ENCODE measurements around the gene DIO2.

The DIO2 gene

DNA sequence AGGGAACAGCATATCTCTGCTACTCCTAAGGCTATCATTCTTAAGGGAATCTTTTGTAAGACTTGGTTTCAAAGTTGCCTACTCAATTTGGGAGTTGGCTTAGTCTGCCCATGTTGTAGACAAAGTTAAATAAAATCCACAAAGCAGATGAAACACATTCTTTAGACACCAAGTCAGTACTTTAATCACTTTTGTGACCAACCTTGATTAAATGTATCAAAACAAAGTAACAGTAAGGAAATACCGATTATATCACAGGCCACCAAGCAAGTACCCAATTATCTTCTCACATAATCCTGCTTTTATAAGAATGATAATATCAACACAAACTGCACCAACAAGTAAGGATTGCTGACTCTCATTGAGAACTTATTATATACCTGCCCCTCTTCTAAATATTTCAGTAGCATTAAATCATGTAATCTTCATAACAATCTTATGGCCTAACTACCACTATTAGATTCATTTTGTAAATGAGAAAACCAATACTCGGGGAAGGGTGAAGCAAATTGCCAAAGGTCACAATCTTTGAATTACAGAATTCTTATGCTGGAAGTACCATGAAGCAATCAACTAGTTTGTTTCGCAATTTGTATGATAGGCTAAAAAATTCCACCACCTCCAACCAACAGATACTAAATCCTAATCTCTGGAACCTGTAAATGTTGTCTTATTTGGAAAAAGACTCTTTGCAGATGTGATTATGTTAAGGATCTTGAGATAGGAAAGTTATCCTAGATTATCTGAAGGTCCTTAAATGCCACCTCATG is 12.6 kb upstream of the DIO2 start (continued):
- TF ChIP-seq, protein P1, sequence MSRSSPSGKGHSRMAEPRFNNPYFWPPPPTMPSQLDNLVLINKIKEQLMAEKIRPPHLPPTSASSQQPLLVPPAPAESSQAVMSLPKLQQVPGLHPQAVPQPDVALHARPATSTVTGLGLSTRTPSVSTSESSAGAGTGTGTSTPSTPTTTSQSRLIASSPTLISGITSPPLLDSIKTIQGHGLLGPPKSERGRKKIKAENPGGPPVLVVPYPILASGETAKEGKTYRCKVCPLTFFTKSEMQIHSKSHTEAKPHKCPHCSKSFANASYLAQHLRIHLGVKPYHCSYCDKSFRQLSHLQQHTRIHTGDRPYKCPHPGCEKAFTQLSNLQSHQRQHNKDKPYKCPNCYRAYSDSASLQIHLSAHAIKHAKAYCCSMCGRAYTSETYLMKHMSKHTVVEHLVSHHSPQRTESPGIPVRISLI (tag by site-specific recombination; IDR thresholded peaks at IDR 0.05), result no peak
- TF ChIP-seq ZNF350 (tag by site-specific recombination; IDR thresholded peaks at IDR 0.05), result no peak
- no peak for TF ChIP-seq ZNF433 (tag by site-specific recombination; IDR thresholded peaks at IDR 0.05; ENCODE audit: low read depth)
- TF ChIP-seq SCRT1 (tag by site-specific recombination; IDR thresholded peaks at IDR 0.05; ENCODE audit: borderline replicate concordance), result no peak
- TF ChIP-seq MEIS1 (CRISPR knock-in tag; IDR thresholded peaks at IDR 0.05; ENCODE audit: borderline replicate concordance), result no peak
- TF ChIP-seq ZNF837 (tag by site-specific recombination; IDR thresholded peaks at IDR 0.05), result no peak
- TF ChIP-seq, protein P2, sequence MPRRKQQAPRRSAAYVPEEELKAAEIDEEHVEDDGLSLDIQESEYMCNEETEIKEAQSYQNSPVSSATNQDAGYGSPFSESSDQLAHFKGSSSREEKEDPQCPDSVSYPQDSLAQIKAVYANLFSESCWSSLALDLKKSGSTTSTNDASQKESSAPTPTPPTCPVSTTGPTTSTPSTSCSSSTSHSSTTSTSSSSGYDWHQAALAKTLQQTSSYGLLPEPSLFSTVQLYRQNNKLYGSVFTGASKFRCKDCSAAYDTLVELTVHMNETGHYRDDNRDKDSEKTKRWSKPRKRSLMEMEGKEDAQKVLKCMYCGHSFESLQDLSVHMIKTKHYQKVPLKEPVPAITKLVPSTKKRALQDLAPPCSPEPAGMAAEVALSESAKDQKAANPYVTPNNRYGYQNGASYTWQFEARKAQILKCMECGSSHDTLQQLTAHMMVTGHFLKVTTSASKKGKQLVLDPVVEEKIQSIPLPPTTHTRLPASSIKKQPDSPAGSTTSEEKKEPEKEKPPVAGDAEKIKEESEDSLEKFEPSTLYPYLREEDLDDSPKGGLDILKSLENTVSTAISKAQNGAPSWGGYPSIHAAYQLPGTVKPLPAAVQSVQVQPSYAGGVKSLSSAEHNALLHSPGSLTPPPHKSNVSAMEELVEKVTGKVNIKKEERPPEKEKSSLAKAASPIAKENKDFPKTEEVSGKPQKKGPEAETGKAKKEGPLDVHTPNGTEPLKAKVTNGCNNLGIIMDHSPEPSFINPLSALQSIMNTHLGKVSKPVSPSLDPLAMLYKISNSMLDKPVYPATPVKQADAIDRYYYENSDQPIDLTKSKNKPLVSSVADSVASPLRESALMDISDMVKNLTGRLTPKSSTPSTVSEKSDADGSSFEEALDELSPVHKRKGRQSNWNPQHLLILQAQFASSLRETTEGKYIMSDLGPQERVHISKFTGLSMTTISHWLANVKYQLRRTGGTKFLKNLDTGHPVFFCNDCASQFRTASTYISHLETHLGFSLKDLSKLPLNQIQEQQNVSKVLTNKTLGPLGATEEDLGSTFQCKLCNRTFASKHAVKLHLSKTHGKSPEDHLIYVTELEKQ (tag by site-specific recombination; IDR thresholded peaks at IDR 0.05; ENCODE audit: borderline replicate concordance), result no peak

DNA sequence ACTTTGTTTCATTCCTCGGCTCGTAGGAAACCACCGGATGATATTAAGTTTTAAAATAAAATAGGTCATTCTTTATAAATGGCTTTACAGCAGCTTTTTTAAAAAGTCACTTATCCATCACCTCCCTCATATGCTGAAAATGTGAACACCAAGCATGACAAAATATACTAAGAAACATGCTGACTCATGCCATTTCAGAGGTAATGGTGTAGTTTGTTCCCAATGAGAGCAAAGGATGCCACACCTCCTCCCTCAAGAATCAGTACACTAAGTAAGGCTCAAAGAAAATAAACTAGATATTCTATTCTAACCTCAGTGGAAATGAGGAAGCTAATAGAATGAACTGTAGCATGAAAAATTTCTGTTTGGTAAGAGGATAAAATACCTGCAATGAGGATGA is 5.5 kb upstream of the DIO2 start:
- H3K36me3 ChIP-seq (ENCODE audit: control insufficient read depth in 2 of 2, insufficient read depth in 1 of 2, low read length in 2 of 2), result no peaks in the 10 kb centered on the region
- no peaks in the 10 kb centered on the region for H3K9me3 ChIP-seq (ENCODE audit: control insufficient read depth, insufficient read depth, low read depth, low read length)

DNA sequence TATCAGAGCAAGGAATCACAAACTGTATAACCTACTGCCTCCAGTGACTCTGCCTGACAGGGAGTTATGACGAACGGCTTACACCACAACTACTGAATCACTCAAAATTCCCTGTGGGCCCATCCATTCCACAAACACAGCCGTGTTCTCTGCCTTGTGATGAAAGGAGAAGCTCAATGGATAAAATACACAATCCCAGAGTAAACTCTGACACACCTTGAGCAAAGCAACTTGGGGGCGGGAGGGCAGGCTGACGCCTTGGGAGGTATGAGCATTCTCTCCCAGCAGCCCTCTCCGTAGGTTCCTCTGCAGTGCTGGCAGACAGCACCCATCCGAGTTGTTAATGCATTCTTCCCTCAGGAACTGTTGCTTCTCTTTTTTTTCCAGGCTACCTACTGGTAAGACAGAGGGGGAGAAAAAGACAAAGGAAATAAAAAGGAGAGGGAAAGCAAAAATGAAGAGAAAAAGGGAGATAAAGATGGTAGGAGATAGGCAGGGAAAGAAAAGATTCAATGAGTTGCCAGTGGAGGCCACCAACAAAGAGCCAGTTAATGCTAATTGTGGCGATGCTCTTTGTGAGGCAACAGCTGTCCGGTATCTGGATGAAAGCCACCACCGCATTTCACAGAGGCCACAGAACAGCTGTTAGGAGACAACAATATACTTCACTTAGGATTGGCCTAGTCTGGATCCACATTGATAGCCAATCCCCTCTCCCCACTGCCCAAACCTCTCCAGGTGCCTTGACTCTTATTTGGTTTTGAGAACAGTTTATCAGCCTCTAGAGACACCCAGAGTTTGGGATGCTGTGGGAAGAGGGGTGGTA is 4.7 kb upstream of the DIO2 start:
- POLR2A ChIA-PET, result no interaction called here
- CTCF ChIA-PET, result interaction anchor here (0.6 to 0.7 kb wide), 3 partner anchors 11 to 85 kb away, joined by 3 read pairs; no protein-coding TSS in a partner anchor
- no peak overlapping the region for H3K4me3 ChIP-seq (ENCODE audit: low read depth, low read length)
- H3K27ac ChIP-seq (ENCODE audit: extremely low read depth, low read depth, low read length), result no peak overlapping the region
- no peaks in the 10 kb centered on the region for H3K4me1 ChIP-seq (ENCODE audit: control insufficient read depth, insufficient read depth, low read length)
- H3K36me3 ChIP-seq (ENCODE audit: control insufficient read depth in 2 of 2, insufficient read depth in 1 of 2, low read length in 2 of 2), result no peaks in the 10 kb centered on the region
- H3K9me3 ChIP-seq (ENCODE audit: control insufficient read depth, insufficient read depth, low read depth, low read length), result no peaks in the 10 kb centered on the region
- no peak for TF ChIP-seq SCRT2 (tag by site-specific recombination; IDR thresholded peaks at IDR 0.05)
- TF ChIP-seq, protein P3, sequence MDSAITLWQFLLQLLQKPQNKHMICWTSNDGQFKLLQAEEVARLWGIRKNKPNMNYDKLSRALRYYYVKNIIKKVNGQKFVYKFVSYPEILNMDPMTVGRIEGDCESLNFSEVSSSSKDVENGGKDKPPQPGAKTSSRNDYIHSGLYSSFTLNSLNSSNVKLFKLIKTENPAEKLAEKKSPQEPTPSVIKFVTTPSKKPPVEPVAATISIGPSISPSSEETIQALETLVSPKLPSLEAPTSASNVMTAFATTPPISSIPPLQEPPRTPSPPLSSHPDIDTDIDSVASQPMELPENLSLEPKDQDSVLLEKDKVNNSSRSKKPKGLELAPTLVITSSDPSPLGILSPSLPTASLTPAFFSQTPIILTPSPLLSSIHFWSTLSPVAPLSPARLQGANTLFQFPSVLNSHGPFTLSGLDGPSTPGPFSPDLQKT (IDR thresholded peaks at IDR 0.05; ENCODE audit: borderline replicate concordance, low read depth, low read length), result no peak
- no peak for TF ChIP-seq ZNF121 (tag by site-specific recombination; IDR thresholded peaks at IDR 0.05)
- no peak for TF ChIP-seq ZNF426 (tag by site-specific recombination; IDR thresholded peaks at IDR 0.05)
- no peak for TF ChIP-seq ZNF792 (tag by site-specific recombination; IDR thresholded peaks at IDR 0.05)
- TF ChIP-seq, protein P4, sequence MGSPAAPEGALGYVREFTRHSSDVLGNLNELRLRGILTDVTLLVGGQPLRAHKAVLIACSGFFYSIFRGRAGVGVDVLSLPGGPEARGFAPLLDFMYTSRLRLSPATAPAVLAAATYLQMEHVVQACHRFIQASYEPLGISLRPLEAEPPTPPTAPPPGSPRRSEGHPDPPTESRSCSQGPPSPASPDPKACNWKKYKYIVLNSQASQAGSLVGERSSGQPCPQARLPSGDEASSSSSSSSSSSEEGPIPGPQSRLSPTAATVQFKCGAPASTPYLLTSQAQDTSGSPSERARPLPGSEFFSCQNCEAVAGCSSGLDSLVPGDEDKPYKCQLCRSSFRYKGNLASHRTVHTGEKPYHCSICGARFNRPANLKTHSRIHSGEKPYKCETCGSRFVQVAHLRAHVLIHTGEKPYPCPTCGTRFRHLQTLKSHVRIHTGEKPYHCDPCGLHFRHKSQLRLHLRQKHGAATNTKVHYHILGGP (tag by site-specific recombination; IDR thresholded peaks at IDR 0.05), result no peak
- TF ChIP-seq KLF8 (tag by site-specific recombination; IDR thresholded peaks at IDR 0.05), result no peak
- TF ChIP-seq ZNF274 (IDR thresholded peaks at IDR 0.05; ENCODE audit: low read length), result no peak
- TF ChIP-seq ZNF274 (tag by site-specific recombination; IDR thresholded peaks at IDR 0.05; ENCODE audit: borderline replicate concordance), result no peak
- TF ChIP-seq ZSCAN30 (tag by site-specific recombination; IDR thresholded peaks at IDR 0.05), result no peak
- TF ChIP-seq, protein P5, sequence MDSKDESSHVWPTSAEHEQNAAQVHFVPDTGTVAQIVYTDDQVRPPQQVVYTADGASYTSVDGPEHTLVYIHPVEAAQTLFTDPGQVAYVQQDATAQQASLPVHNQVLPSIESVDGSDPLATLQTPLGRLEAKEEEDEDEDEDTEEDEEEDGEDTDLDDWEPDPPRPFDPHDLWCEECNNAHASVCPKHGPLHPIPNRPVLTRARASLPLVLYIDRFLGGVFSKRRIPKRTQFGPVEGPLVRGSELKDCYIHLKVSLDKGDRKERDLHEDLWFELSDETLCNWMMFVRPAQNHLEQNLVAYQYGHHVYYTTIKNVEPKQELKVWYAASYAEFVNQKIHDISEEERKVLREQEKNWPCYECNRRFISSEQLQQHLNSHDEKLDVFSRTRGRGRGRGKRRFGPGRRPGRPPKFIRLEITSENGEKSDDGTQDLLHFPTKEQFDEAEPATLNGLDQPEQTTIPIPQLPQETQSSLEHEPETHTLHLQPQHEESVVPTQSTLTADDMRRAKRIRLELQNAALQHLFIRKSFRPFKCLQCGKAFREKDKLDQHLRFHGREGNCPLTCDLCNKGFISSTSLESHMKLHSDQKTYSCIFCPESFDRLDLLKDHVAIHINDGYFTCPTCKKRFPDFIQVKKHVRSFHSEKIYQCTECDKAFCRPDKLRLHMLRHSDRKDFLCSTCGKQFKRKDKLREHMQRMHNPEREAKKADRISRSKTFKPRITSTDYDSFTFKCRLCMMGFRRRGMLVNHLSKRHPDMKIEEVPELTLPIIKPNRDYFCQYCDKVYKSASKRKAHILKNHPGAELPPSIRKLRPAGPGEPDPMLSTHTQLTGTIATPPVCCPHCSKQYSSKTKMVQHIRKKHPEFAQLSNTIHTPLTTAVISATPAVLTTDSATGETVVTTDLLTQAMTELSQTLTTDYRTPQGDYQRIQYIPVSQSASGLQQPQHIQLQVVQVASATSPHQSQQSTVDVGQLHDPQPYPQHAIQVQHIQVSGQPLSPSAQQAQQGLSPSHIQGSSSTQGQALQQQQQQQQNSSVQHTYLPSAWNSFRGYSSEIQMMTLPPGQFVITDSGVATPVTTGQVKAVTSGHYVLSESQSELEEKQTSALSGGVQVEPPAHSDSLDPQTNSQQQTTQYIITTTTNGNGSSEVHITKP (tag by site-specific recombination; IDR thresholded peaks at IDR 0.05), result no peak
- no peak for TF ChIP-seq ZFHX2 (tag by site-specific recombination; conservative IDR thresholded peaks at IDR 0.05)

More for the DNA sequence above, 5.5 kb upstream of the DIO2 start:
- TF ChIP-seq ZNF596 (tag by site-specific recombination; IDR thresholded peaks at IDR 0.05), result no peak
- TF ChIP-seq ZNF776 (tag by site-specific recombination; IDR thresholded peaks at IDR 0.05; ENCODE audit: borderline replicate concordance), result no peak
- TF ChIP-seq ZNF792 (tag by site-specific recombination; IDR thresholded peaks at IDR 0.05), result no peak
- H3K4me1 ChIP-seq (ENCODE audit: control insufficient read depth, insufficient read depth, low read length), result no peaks in the 10 kb centered on the region
- no peak overlapping the region for H3K27ac ChIP-seq (ENCODE audit: extremely low read depth, low read depth, low read length)
- POLR2A ChIA-PET, result no interaction called here
- no peak overlapping the region for H3K4me3 ChIP-seq (ENCODE audit: low read depth, low read length)
- CTCF ChIA-PET, result interaction anchor here (0.6 kb wide), 1 partner anchor 46 kb away, joined by 3 read pairs; no protein-coding TSS in a partner anchor
